CD4-positive, alpha-beta T cell treated with Interleukin-1 beta for 1 hour (primary cell): ENCODE data around the gene FADS2.
"Not testable (repeated sequence)": the region's sequence is repeated elsewhere in the genome, so short reads cannot be mapped to it uniquely, and the experiment has no call there.

Experiments
- DNase-seq, 2 donors: peaks; one replicate each; pipeline ENCODE4 v3.0.0-alpha.2; 2020 to 2022

FADS2 gene

GRCh38 chr11:61869708-61870451, 41.8 kb downstream of the FADS2 start:
- DNase-seq: no peak

GRCh38 chr11:61870541-61871031, 42.5 kb downstream of the FADS2 start:
- DNase-seq: no peak

GRCh38 chr11:61871158-61871597, 43.1 kb downstream of the FADS2 start:
- DNase-seq: peak; percentile 51 to 68

- no peak for DNase-seq
These were observed 45.0 kb downstream of the FADS2 start for GRCh38 chr11:61872935-61873565.

GRCh38 chr11:61873588-61874376, 45.7 kb downstream of the FADS2 start:
- no peak for DNase-seq

GRCh38 chr11:61874377-61874809, 46.3 kb downstream of the FADS2 start:
- no peak for DNase-seq

GRCh38 chr11:61874853-61875252, 46.8 kb downstream of the FADS2 start:
- no peak for DNase-seq

GRCh38 chr11:61875698-61876097, 47.6 kb downstream of the FADS2 start:
- DNase-seq: no peak

GRCh38 chr11:61879152-61879551, 51.1 kb downstream of the FADS2 start:
- no peak for DNase-seq

- DNase-seq: no peak
These were observed 51.9 kb downstream of the FADS2 start for GRCh38 chr11:61880031-61880430.

GRCh38 chr11:61880454-61880853, 52.4 kb downstream of the FADS2 start:
- peak in 1 of 2 donors; percentile 27 for DNase-seq

GRCh38 chr11:61881397-61881796, 53.3 kb downstream of the FADS2 start:
- no peak for DNase-seq

GRCh38 chr11:61882267-61882666, 54.2 kb downstream of the FADS2 start:
- DNase-seq: not testable (repeated sequence)

- DNase-seq: no peak
These were observed 54.8 kb downstream of the FADS2 start for GRCh38 chr11:61882879-61883278.

- no peak for DNase-seq
These were observed 55.2 kb downstream of the FADS2 start for GRCh38 chr11:61883327-61883726.

GRCh38 chr11:61883947-61884346, 55.8 kb downstream of the FADS2 start:
- DNase-seq: no peak

GRCh38 chr11:61885166-61885778, 57.2 kb downstream of the FADS2 start:
- no peak for DNase-seq

GRCh38 chr11:61885784-61886580, 57.9 kb downstream of the FADS2 start:
- no peak for DNase-seq

- no peak for DNase-seq
These were observed 58.5 kb downstream of the FADS2 start for GRCh38 chr11:61886643-61887042.

- no peak for DNase-seq
These were observed 59.9 kb downstream of the FADS2 start for GRCh38 chr11:61887839-61888494.

- no peak for DNase-seq
These were observed 60.5 kb downstream of the FADS2 start for GRCh38 chr11:61888590-61888989.

- no peak for DNase-seq
These were observed 61.7 kb downstream of the FADS2 start for GRCh38 chr11:61889831-61890230.
